H9 (cell line): ENCODE measurements around the gene TMEM91. TPM values are rescaled to one million over a fixed set of nuclear protein-coding genes. Genes with fewer than 3 reads are reported as not detected.
A peak's percentile ranks its signal among the peaks of the same experiment; 100 is the strongest.

ENCODE experiments used
- DNase-seq: peaks from one replicate; pipeline ENCODE4 v3.0.0-alpha.2; 2017
- H2AFZ ChIP-seq: one replicate; pipeline ENCODE4 v1.6.1; 2013; ENCODE audit warnings: mild to moderate bottlenecking, low read length, control low read depth, moderate library complexity
- H2AK5ac ChIP-seq: 2 replicates; pipeline ENCODE4 v1.6.1; 2013; ENCODE audit warnings: low read length, control low read depth, mixed read lengths; ENCODE audit not compliant: insufficient read length
- H2BK120ac ChIP-seq: one replicate; pipeline ENCODE4 v1.6.1; 2013; ENCODE audit warnings: low read depth, mild to moderate bottlenecking, low read length, control low read depth, inconsistent platforms; ENCODE audit not compliant: poor library complexity, severe bottlenecking
- H2BK12ac ChIP-seq: 2 replicates; pipeline ENCODE4 v1.6.1; 2013; ENCODE audit warnings: low read length, control low read depth, mixed read lengths, low read depth; ENCODE audit not compliant: insufficient read length
- H2BK15ac ChIP-seq: 2 replicates; pipeline ENCODE4 v1.6.1; 2013; ENCODE audit warnings: low read depth, low read length, control low read depth
- H2BK20ac ChIP-seq: one replicate; pipeline ENCODE4 v1.6.1; 2013; ENCODE audit warnings: low read depth, mild to moderate bottlenecking, low read length, control low read depth, inconsistent platforms; ENCODE audit not compliant: poor library complexity, severe bottlenecking
- H2BK5ac ChIP-seq: 2 replicates; pipeline ENCODE4 v1.6.1; 2013; ENCODE audit warnings: low read length, control low read depth, mixed read lengths; ENCODE audit not compliant: insufficient read length
- H3K14ac ChIP-seq: 2 replicates; pipeline ENCODE4 v1.6.1; 2013; ENCODE audit warnings: low read length, control low read depth; ENCODE audit not compliant: insufficient read depth
- H3K18ac ChIP-seq: 2 replicates; pipeline ENCODE4 v1.6.1; 2013; ENCODE audit warnings: low read depth, mild to moderate bottlenecking, mixed read lengths, low read length, control low read depth; ENCODE audit not compliant: insufficient read length
- H3K23ac ChIP-seq: 2 replicates; pipeline ENCODE4 v1.6.1; 2013; ENCODE audit warnings: low read length, control low read depth, mixed read lengths, low read depth; ENCODE audit not compliant: insufficient read length
- H3K23me2 ChIP-seq: 2 replicates; pipeline ENCODE4 v1.6.1; 2013; ENCODE audit warnings: low read depth, mild to moderate bottlenecking, mixed read lengths, low read length, control low read depth; ENCODE audit not compliant: insufficient read length, poor library complexity, severe bottlenecking
- H3K27ac ChIP-seq: 2 replicates; pipeline ENCODE4 v1.5.1; 2013; ENCODE audit warnings: low read length, control low read depth, mixed read lengths, low read depth; ENCODE audit not compliant: insufficient read length
- H3K27me3 ChIP-seq: 2 replicates; pipeline ENCODE4 v1.6.1; 2013; ENCODE audit warnings: low read length, control low read depth, inconsistent platforms; ENCODE audit not compliant: insufficient read depth
- H3K4ac ChIP-seq: 2 replicates; pipeline ENCODE4 v1.6.1; 2013; ENCODE audit warnings: low read depth, mild to moderate bottlenecking, control low read depth, inconsistent platforms, low read length, moderate library complexity
- H3K4me1 ChIP-seq: 2 replicates; pipeline ENCODE4 v1.6.1; 2013; ENCODE audit warnings: low read length, control low read depth, inconsistent platforms; ENCODE audit not compliant: insufficient read depth
- H3K4me2 ChIP-seq: 2 replicates; pipeline ENCODE4 v1.6.1; 2013; ENCODE audit warnings: low read length, control low read depth, mixed read lengths; ENCODE audit not compliant: insufficient read length, insufficient read depth
- H3K56ac ChIP-seq: 2 replicates; pipeline ENCODE4 v1.6.1; 2013; ENCODE audit warnings: low read depth, mild to moderate bottlenecking, mixed read lengths, low read length, control low read depth; ENCODE audit not compliant: insufficient read length
- H3K79me1 ChIP-seq: 2 replicates; pipeline ENCODE4 v1.6.1; 2013; ENCODE audit warnings: low read depth, mild to moderate bottlenecking, moderate library complexity, low read length, control low read depth, inconsistent platforms; ENCODE audit not compliant: insufficient read depth, poor library complexity, severe bottlenecking
- H3K79me2 ChIP-seq: 2 replicates; pipeline ENCODE4 v1.6.1; 2013; ENCODE audit warnings: low read length, control low read depth, inconsistent platforms; ENCODE audit not compliant: insufficient read depth
- H3K9ac ChIP-seq: 2 replicates; pipeline ENCODE4 v1.6.1; 2013; ENCODE audit warnings: low read length, control low read depth, mixed read lengths; ENCODE audit not compliant: insufficient read length; ENCODE audit errors: extremely low read depth
- H3K9me3 ChIP-seq: one replicate; pipeline ENCODE4 v1.6.1; 2013; ENCODE audit warnings: low read depth, low read length, inconsistent platforms; ENCODE audit not compliant: control insufficient read depth
- H3T11ph ChIP-seq: one replicate; pipeline ENCODE4 v1.6.1; 2013; ENCODE audit warnings: mild to moderate bottlenecking, low read length, control low read depth, inconsistent platforms
- H4K20me1 ChIP-seq: one replicate; pipeline ENCODE4 v1.6.1; 2013; ENCODE audit not compliant: control insufficient read depth, insufficient read length, insufficient read depth
- H4K5ac ChIP-seq: 2 replicates; pipeline ENCODE4 v1.6.1; 2013; ENCODE audit warnings: low read depth, mild to moderate bottlenecking, mixed read lengths, low read length, control low read depth; ENCODE audit not compliant: insufficient read length
- H4K8ac ChIP-seq: replicated peaks from 2 replicates; pipeline ENCODE4 v1.6.1; 2013; ENCODE audit warnings: low read length, control low read depth, mixed read lengths, low read depth; ENCODE audit not compliant: insufficient read length
- H4K91ac ChIP-seq: 2 replicates; pipeline ENCODE4 v1.6.1; 2013; ENCODE audit warnings: low read depth, mild to moderate bottlenecking, moderate library complexity, mixed read lengths, low read length, control low read depth; ENCODE audit not compliant: insufficient read length
- H3K27ac Mint-ChIP-seq, 3 experiments: 2 replicates in 2 of 3; 3 replicates in 1 of 3; pipeline ENCODE4 v1.8.0; 2020 to 2021; ENCODE audit warnings: mixed read lengths in 3 of 3, mild to moderate bottlenecking in 1 of 3, moderate library complexity in 1 of 3
- H3K27me3 Mint-ChIP-seq: 2 replicates; pipeline ENCODE4 v1.8.0; 2021; ENCODE audit warnings: low read depth, mild to moderate bottlenecking, moderate library complexity, mixed read lengths
- H3K36me3 Mint-ChIP-seq, 3 experiments: 2 replicates in 2 of 3; 3 replicates in 1 of 3; pipeline ENCODE4 v1.8.0; 2020 to 2021; ENCODE audit warnings: low read depth in 3 of 3, mixed read lengths in 3 of 3; ENCODE audit not compliant: insufficient read depth in 1 of 3
- H3K4me1 Mint-ChIP-seq, 2 experiments: 2 replicates each; pipeline ENCODE4 v1.8.0; 2020; ENCODE audit warnings: mixed read lengths in 2 of 2
- H3K4me3 Mint-ChIP-seq, 2 experiments: 2 replicates in 1 of 2; 3 replicates in 1 of 2; pipeline ENCODE4 v1.8.0; 2020 to 2021; ENCODE audit warnings: mild to moderate bottlenecking in 2 of 2, mixed read lengths in 2 of 2, moderate library complexity in 1 of 2
- H3K9me3 Mint-ChIP-seq, 2 experiments: 2 replicates in 1 of 2; 3 replicates in 1 of 2; pipeline ENCODE4 v1.8.0; 2020; ENCODE audit warnings: mild to moderate bottlenecking in 2 of 2, mixed read lengths in 2 of 2, moderate library complexity in 1 of 2
- WGBS: extraction: QIAGEN DNeasy Blood & Tissue Kit; methylation state at CpG from one replicate; pipeline ENCODE4 v1.1.7; 2013; ENCODE audit warnings: missing lambda C conversion rate, low lambda C conversion rate, mixed read lengths; ENCODE audit not compliant: insufficient read length; ENCODE audit errors: extremely low coverage; 5-methylcytosine and 5-hydroxymethylcytosine counted together
- total RNA-seq: library from RNA; stranded (reverse); gene quantifications from 2 replicates; pipeline ENCODE4 v1.2.1, GENCODE V29; 2021
- TF ChIP-seq, protein P1 (sequence below): fragments of 200-600 bp; sonication (generic); conservative IDR thresholded peaks from 3 replicates; pipeline ENCODE4 v1.8.0; 2021; ENCODE audit warnings: antibody characterized with exemption, mild to moderate bottlenecking

Gene TMEM91
- total RNA-seq, 1 experiment from 2014 or later, result 5.7 TPM

DNA sequence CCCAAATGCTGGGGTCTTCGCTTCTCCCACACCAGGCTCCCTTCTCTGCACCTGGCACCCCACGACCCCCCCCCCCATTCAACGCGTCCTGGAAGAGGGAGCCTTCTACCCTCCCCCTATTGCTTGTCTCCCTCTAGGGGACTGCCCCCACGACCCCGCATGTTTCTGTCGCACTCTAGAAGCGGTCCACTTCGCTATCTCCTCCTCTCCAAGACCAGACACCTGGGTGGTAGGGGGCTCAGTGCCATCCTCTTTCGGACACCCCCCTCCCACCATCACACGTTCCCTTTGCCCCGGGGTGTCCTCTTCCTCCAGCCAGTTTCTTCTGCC is 24.1 kb upstream of the TMEM91 start:
- peak overlapping the region; percentile 63 for H3K4me2 ChIP-seq
- H3K56ac ChIP-seq, result no peak overlapping the region
- H4K20me1 ChIP-seq, result no peaks in the 10 kb centered on the region
- no peak for DNase-seq
- Mint-ChIP-seq H3K36me3 (peaks cover 0 to 21% (median 3%) of the 10 kb centered on the region in 3 experiments; a peak in 4 of 7 replicates), H3K4me1 (peaks cover 20 to 22% of the 10 kb centered on the region in 2 experiments), H3K9me3 (no peaks in the 10 kb centered on the region; a peak in 1 of 5 replicates), H3K4me3 (peak overlapping the region; percentile 75 to 93), H3K27me3 (peaks cover 44% of the 10 kb centered on the region), H3K27ac (no peak overlapping the region)
- no peak overlapping the region for H4K91ac ChIP-seq
- no peak overlapping the region for H3K27ac ChIP-seq
- no peaks in the 10 kb centered on the region for H3K79me2 ChIP-seq
- no peak overlapping the region for H2BK5ac ChIP-seq
- no peak overlapping the region for H3T11ph ChIP-seq
- no peak overlapping the region for H2AFZ ChIP-seq
- H2BK12ac ChIP-seq, result no peak overlapping the region
- H3K4me1 ChIP-seq, result no peaks in the 10 kb centered on the region; the same call in 1 of the 2 replicates
- H2AK5ac ChIP-seq, result no peak overlapping the region
- no peak overlapping the region for H3K14ac ChIP-seq
- H3K9me3 ChIP-seq, result no peaks in the 10 kb centered on the region
- WGBS, result no CpG with 5 or more reads among the region's 12 CpGs
- no peak overlapping the region for H2BK20ac ChIP-seq
- H3K79me1 ChIP-seq, result no peaks in the 10 kb centered on the region
- no peak overlapping the region for H4K5ac ChIP-seq
- H3K4ac ChIP-seq, result no peak overlapping the region
- peaks cover 10% of the 10 kb centered on the region; the same call in 1 of the 2 replicates for H3K27me3 ChIP-seq
- H3K23ac ChIP-seq, result no peak overlapping the region
- H4K8ac ChIP-seq, result no peak overlapping the region
- H3K9ac ChIP-seq, result no peak overlapping the region
- no peak overlapping the region for H3K18ac ChIP-seq
- H2BK120ac ChIP-seq, result no peak overlapping the region
- TF ChIP-seq, protein P1, sequence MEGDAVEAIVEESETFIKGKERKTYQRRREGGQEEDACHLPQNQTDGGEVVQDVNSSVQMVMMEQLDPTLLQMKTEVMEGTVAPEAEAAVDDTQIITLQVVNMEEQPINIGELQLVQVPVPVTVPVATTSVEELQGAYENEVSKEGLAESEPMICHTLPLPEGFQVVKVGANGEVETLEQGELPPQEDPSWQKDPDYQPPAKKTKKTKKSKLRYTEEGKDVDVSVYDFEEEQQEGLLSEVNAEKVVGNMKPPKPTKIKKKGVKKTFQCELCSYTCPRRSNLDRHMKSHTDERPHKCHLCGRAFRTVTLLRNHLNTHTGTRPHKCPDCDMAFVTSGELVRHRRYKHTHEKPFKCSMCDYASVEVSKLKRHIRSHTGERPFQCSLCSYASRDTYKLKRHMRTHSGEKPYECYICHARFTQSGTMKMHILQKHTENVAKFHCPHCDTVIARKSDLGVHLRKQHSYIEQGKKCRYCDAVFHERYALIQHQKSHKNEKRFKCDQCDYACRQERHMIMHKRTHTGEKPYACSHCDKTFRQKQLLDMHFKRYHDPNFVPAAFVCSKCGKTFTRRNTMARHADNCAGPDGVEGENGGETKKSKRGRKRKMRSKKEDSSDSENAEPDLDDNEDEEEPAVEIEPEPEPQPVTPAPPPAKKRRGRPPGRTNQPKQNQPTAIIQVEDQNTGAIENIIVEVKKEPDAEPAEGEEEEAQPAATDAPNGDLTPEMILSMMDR, result no peak
- peaks cover 26% of the 10 kb centered on the region for H3K23me2 ChIP-seq
- no peak overlapping the region for H2BK15ac ChIP-seq
